Cardiac muscle cell (in vitro differentiated cells and primary cell): ENCODE data around the gene FBXO8. TPM values are rescaled to one million over a fixed set of nuclear protein-coding genes. Genes with fewer than 3 reads are reported as not detected.

Experiments
- DNase-seq, 2 donors: peaks; one replicate each; pipeline versions ENCODE4 v3.0.0 to v3.0.0-alpha.2; 2010 to 2017; ENCODE audit warnings: low read depth in 1 of 2, low spot score in 1 of 2
- H3K27ac ChIP-seq: fragments of 200-600 bp; sonication (generic); 2 replicates; pipeline ENCODE4 v1.5.1; 2016
- H3K27me3 ChIP-seq: fragments of 200-600 bp; sonication (generic); 2 replicates; pipeline ENCODE4 v1.6.0; 2016; ENCODE audit warnings: control low read depth
- H3K36me3 ChIP-seq: fragments of 200-600 bp; sonication (generic); 2 replicates; pipeline ENCODE4 v1.5.1; 2016; ENCODE audit warnings: control low read depth
- H3K4me1 ChIP-seq: fragments of 200-600 bp; sonication (generic); 2 replicates; pipeline ENCODE4 v1.8.1; 2017; ENCODE audit warnings: low read depth, mild to moderate bottlenecking, mixed run types
- H3K4me3 ChIP-seq: fragments of 200-600 bp; sonication (generic); 2 replicates; pipeline ENCODE4 v1.5.1; 2016; ENCODE audit warnings: mild to moderate bottlenecking
- H3K9me3 ChIP-seq: fragments of 200-600 bp; sonication (generic); 2 replicates; pipeline ENCODE4 v1.5.1; 2017; ENCODE audit warnings: low read depth, mild to moderate bottlenecking, control low read depth
- CTCF ChIP-seq: IDR thresholded peaks from 2 replicates; pipeline ENCODE4 v1.5.1; 2012; ENCODE audit warnings: low read depth, mild to moderate bottlenecking, low read length
- polyA plus RNA-seq: library from polyadenylated mRNA; unstranded; fragments of >200 nt; fragmentation: Nextera tagmentation; extraction: Ambion mirVana; gene quantifications from 2 replicates; pipeline ENCODE4 v1.2.1, GENCODE V29; 2016
- total RNA-seq: library from RNA; depleted of rRNA; stranded (reverse); fragments of >200 nt; gene quantifications from 2 replicates; pipeline ENCODE4 v1.2.3, GENCODE V29; 2016

The FBXO8 gene
- total RNA-seq (17.5 and 18.1 TPM in 2 replicates), polyA plus RNA-seq (23.5 and 25.8 TPM in 2 replicates)

- Histone ChIP-seq H3K4me3 (peak within 1 kb of the TSS; percentile 89), H3K9me3 (no peaks in the 10 kb centered on the region), H3K36me3 (no peaks in the 10 kb centered on the region), H3K27me3 (no peaks in the 10 kb centered on the region), H3K27ac (peak within 1 kb of the TSS; percentile 99), H3K4me1 (peaks cover 13% of the 10 kb centered on the region)
- DNase-seq: peak; percentile 81 to 88
- no peak for TF ChIP-seq CTCF
Measured at GRCh38 chr4:174283507-174284471, at the start of gene FBXO8, which contains the start of gene CEP44. Gene FBXO8 (minus strand): TSS chr4:174283667. CDS start chr4:174263092, 20,575 bp downstream. Gene CEP44 (plus strand): TSS chr4:174283911. CDS start chr4:174299122, 15,211 bp downstream.

- no peak for TF ChIP-seq CTCF
- Histone ChIP-seq H3K4me3 (no peak overlapping the region), H3K27ac (no peak overlapping the region), H3K9me3 (no peaks in the 10 kb centered on the region), H3K36me3 (no peaks in the 10 kb centered on the region), H3K4me1 (peaks cover 4% of the 10 kb centered on the region), H3K27me3 (no peaks in the 10 kb centered on the region)
- DNase-seq: peak in 1 of 2 donors; percentile 53
Measured at GRCh38 chr4:174332741-174333493, 49.5 kb upstream of the FBXO8 start.

- H3K4me1 ChIP-seq: no peaks in the 10 kb centered on the region
- no peak overlapping the region for H3K27ac ChIP-seq
- TF ChIP-seq CTCF: no peak
- no peak overlapping the region for H3K4me3 ChIP-seq
- no peaks in the 10 kb centered on the region for H3K9me3 ChIP-seq
- no peaks in the 10 kb centered on the region for H3K27me3 ChIP-seq
- DNase-seq: peak in 1 of 2 donors; percentile 45
- peaks cover 3% of the 10 kb centered on the region for H3K36me3 ChIP-seq
Measured at GRCh38 chr4:174324725-174325124, 41.3 kb upstream of the FBXO8 start.

GRCh38 chr4:174324236-174324635 is 40.8 kb upstream of the FBXO8 start:
- Histone ChIP-seq H3K4me3 (no peak overlapping the region), H3K4me1 (no peaks in the 10 kb centered on the region), H3K27ac (no peak overlapping the region), H3K36me3 (peaks cover 4% of the 10 kb centered on the region), H3K9me3 (no peaks in the 10 kb centered on the region), H3K27me3 (no peaks in the 10 kb centered on the region)
- TF ChIP-seq CTCF: no peak
- peak in 1 of 2 donors; percentile 19 for DNase-seq

- no peaks in the 10 kb centered on the region for H3K4me1 ChIP-seq
- no peak overlapping the region for H3K4me3 ChIP-seq
- TF ChIP-seq CTCF: no peak
- no peaks in the 10 kb centered on the region for H3K27me3 ChIP-seq
- H3K9me3 ChIP-seq: no peaks in the 10 kb centered on the region
- H3K36me3 ChIP-seq: peaks cover 4% of the 10 kb centered on the region
- H3K27ac ChIP-seq: no peak overlapping the region
- DNase-seq: no peak
Measured at GRCh38 chr4:174320494-174321199, 37.2 kb upstream of the FBXO8 start.
